HUES48 (cell line): Measurements from ENCODE around the gene WDR76.
"Not testable (repeated sequence)": the region's sequence is repeated elsewhere in the genome, so short reads cannot be mapped to it uniquely, and the experiment has no call there.

ENCODE experiments used
- H3K27ac ChIP-seq: one replicate; pipeline ENCODE4 v1.7.0; 2013; ENCODE audit warnings: low read depth, low read length, inconsistent platforms
- H3K27me3 ChIP-seq: 2 replicates; pipeline ENCODE4 v1.6.1; 2013; ENCODE audit warnings: mild to moderate bottlenecking, low read length; ENCODE audit not compliant: control insufficient read depth, insufficient read depth
- H3K36me3 ChIP-seq: 2 replicates; pipeline ENCODE4 v1.6.1; 2013; ENCODE audit warnings: low read length; ENCODE audit not compliant: control insufficient read depth, insufficient read depth
- H3K4me1 ChIP-seq: 2 replicates; pipeline ENCODE4 v1.6.1; 2013; ENCODE audit warnings: mild to moderate bottlenecking, low read length; ENCODE audit not compliant: control insufficient read depth, insufficient read depth
- H3K4me3 ChIP-seq: 2 replicates; pipeline ENCODE4 v1.5.1; 2013; ENCODE audit warnings: mild to moderate bottlenecking, low read depth, low read length
- H3K9ac ChIP-seq: 2 replicates; pipeline ENCODE4 v1.6.1; 2013; ENCODE audit warnings: mild to moderate bottlenecking, low read depth, low read length, moderate library complexity
- H3K9me3 ChIP-seq: 2 replicates; pipeline ENCODE4 v1.6.1; 2013; ENCODE audit warnings: low read length; ENCODE audit not compliant: control insufficient read depth, insufficient read depth

WDR76 gene

DNA sequence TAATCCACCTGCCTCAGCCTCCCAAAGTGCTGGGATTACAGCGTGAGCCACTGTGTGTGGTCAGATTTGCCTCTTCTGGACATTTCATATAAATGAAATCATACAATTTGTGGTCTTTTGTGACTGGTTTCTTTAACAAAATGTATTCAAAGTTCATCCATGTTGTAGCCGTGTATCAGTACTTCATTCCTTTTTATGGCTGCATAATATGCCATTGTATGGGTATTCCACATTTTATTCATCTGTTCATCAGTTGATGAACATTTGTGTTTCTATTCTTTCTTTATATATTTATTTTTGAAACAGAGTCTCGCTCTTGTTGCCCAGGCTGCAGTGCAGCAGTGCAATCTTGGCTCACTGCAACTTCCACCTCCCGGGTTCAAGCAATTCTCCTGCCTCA is 25.8 kb downstream of the WDR76 start:
- Histone ChIP-seq H3K9ac (no peak overlapping the region), H3K36me3 (peaks cover 49% of the 10 kb centered on the region), H3K27me3 (no peaks in the 10 kb centered on the region), H3K9me3 (no peaks in the 10 kb centered on the region), H3K4me3 (no peak overlapping the region), H3K4me1 (no peaks in the 10 kb centered on the region), H3K27ac (no peak overlapping the region)

DNA sequence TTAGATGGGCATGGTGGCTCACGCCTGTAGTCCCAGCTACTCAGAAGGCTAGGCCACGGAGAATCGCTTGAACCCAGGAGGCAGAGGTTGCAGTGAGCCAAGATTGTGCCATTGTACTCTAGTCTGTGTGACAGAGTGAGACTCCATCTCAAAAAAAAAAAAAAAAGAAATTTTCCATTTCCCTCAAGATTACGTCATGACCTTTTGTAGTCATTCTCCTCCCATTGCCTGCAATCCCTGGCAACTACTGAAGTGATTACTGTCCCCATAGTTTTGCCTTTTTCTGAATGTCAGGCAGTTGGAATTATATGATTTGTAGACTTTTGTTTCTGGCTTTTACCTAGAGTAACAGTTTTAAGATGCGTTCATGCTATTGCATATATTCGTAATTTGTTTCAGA is 28.0 kb downstream of the WDR76 start:
- H3K9me3 ChIP-seq, result no peaks in the 10 kb centered on the region
- H3K9ac ChIP-seq, result no peak overlapping the region
- no peaks in the 10 kb centered on the region for H3K27me3 ChIP-seq
- H3K4me3 ChIP-seq, result no peak overlapping the region
- no peak overlapping the region for H3K27ac ChIP-seq
- H3K36me3 ChIP-seq, result peaks cover 64% of the 10 kb centered on the region
- no peaks in the 10 kb centered on the region for H3K4me1 ChIP-seq

DNA sequence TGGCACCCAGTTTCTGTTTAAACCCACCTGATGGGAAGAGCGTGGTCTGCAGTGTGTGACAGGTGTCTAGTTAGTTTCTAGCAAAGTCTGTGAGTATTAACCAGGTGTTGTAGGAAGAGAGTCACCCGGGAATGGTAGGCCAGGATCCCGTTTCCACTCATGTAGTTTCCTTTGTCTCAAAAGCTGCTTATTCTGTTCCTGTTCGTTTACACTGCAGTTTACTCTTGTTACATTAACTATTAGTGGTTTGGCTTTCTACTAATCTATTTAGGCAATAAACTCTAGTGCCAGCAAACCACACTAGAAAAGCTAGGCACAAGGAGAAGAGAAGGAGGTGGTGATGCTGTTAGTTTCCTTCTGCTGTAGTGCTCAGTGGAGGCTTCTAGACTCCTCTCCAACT is 32.7 kb downstream of the WDR76 start:
- Histone ChIP-seq H3K9me3 (no peaks in the 10 kb centered on the region), H3K27ac (no peak overlapping the region), H3K4me1 (no peaks in the 10 kb centered on the region), H3K4me3 (no peak overlapping the region), H3K36me3 (peaks cover 51% of the 10 kb centered on the region), H3K9ac (no peak overlapping the region), H3K27me3 (no peaks in the 10 kb centered on the region)

DNA sequence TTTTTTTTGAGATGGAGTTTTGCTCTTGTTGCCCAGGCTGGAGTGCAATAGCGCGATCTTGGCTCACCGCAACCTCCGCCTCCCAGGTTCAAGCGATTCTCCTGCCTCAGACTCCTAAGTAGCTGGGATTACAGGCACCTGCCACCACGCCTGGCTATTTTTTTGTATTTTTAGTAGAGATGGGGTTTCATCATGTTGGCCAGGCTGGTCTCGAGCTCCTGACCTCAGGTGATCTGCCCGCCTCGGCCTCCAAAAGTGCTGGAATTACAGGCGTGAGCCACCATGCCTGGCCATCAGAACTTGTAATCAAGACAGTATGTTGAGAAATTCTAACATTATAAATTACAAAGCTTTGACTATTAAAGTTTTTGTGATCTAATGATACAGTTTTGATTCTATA is 39.8 kb downstream of the WDR76 start:
- not testable (repeated sequence) for H3K4me3 ChIP-seq, H3K9ac ChIP-seq, H3K4me1 ChIP-seq, H3K27ac ChIP-seq, H3K27me3 ChIP-seq, H3K9me3 ChIP-seq
- H3K36me3 ChIP-seq, result peaks cover 47% of the 10 kb centered on the region

DNA sequence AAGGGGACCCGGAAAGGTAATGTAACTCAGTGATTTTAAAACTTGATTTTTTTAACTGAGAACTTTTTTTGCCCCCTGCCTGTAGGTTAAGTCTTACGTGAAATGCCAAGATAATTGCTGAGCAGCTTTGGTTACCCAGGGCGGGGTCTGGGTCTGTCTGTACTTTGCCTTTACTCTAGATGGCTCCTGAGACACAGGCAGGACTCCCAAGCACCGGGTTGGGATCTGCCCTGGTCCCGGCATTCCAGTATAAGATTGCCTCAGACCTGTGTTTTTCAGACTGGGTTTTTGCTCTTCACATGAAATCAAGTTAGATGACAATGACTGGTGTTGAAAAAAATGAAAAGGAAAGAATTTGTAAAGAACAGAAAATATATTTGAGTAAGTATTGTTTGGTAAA is 40.3 kb downstream of the WDR76 start:
- no peaks in the 10 kb centered on the region for H3K4me1 ChIP-seq
- H3K27me3 ChIP-seq, result no peaks in the 10 kb centered on the region
- no peak overlapping the region for H3K4me3 ChIP-seq
- no peaks in the 10 kb centered on the region for H3K9me3 ChIP-seq
- no peak overlapping the region for H3K27ac ChIP-seq
- H3K9ac ChIP-seq, result no peak overlapping the region
- peaks cover 51% of the 10 kb centered on the region for H3K36me3 ChIP-seq

DNA sequence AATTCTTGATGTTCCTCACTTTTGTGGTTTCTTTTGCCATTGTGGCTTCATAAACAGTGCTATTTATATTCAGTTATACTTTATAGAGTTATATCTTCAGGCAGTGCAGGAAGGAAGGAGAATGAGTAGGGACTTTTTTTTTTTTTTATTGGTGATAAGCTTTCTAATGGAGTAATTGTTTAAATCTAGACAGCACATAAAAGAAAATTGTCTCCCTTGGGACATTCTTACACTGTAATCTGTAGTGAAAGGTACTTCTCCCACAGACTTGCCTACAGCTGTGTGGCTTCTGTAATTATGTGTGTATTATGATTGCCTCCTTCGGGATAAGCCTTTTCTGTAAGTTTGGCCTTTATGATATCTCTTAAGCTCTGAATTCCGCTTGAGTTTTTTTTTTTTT is 41.6 kb downstream of the WDR76 start:
- Histone ChIP-seq H3K4me1 (no peaks in the 10 kb centered on the region), H3K36me3 (peaks cover 57% of the 10 kb centered on the region), H3K4me3 (no peak overlapping the region), H3K27me3 (no peaks in the 10 kb centered on the region), H3K9me3 (no peaks in the 10 kb centered on the region), H3K9ac (no peak overlapping the region), H3K27ac (no peak overlapping the region)

DNA sequence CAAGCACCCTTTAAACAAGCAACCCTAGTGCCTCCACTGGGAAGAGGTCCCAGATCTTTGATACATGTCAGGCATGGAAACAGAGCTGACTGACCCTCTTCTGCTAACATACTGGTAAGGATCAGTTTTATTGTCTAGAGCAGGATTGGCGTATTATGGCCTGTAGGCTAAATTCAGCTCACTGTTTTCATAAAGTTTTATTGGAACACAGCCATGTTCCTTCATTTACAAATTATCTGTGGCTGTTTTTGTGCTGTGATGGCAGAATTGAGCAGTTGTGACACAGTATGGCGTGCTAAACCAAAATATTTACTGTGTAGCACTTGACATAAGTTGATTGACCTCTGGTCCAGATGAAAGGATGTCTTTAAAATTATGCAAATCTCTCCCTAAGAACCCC is 45.0 kb downstream of the WDR76 start:
- Histone ChIP-seq H3K27me3 (no peaks in the 10 kb centered on the region), H3K27ac (no peak overlapping the region), H3K36me3 (peaks cover 54% of the 10 kb centered on the region), H3K4me3 (no peak overlapping the region), H3K9ac (no peak overlapping the region), H3K9me3 (no peaks in the 10 kb centered on the region), H3K4me1 (no peaks in the 10 kb centered on the region)

DNA sequence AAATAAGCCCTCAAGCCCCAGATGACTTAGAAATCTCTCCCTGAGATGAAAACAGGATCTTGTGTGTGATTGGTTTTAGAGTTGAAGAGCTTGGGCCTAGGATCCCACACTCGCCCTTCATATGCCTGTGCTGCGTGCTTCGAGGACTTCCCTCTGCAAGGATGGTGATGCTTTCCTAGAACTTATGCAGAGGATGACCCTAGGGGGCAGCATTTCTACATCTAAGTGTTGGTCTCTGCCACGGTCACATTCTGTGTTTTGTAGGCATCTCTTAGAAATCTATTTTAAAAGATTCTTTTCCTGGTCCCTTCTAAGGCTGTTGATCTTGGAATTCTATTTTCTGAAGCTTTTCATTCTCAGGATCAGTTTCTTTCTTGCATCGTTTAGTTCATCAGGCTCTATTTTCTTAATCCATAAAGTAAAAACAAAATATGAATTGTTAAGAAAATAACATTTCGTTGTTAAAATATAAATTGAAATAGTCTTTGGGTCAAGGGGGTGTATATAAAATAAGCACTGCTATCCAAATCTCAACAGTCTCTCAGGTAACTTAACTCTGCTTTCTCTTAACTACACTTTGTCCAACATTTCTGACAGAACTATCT is 45.7 kb downstream of the WDR76 start:
- Histone ChIP-seq H3K4me1 (no peaks in the 10 kb centered on the region), H3K27me3 (no peaks in the 10 kb centered on the region), H3K27ac (no peak overlapping the region), H3K9me3 (no peaks in the 10 kb centered on the region), H3K9ac (no peak overlapping the region), H3K4me3 (no peak overlapping the region), H3K36me3 (peaks cover 52% of the 10 kb centered on the region)

DNA sequence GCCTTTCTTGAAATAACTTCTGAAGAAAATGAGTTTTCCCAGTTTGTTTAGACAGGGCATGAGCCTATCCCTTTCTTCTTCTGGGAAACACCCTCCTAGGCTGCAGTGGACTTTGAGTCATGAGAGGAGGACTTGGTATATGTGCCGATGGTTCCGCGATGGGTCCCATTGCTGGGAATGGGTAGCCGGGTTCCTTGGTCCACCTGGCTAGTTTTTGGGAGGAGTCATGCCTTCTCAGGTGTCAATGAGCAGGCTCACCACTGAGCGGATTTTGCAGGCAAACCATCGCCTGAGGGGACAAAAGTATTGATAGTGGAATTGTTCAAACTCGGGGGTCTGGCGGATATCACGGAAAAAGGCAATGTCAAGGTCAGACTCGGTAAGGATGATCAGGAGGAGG is 46.8 kb downstream of the WDR76 start:
- H3K4me1 ChIP-seq, result no peaks in the 10 kb centered on the region
- no peaks in the 10 kb centered on the region for H3K9me3 ChIP-seq
- H3K4me3 ChIP-seq, result no peak overlapping the region
- H3K27ac ChIP-seq, result no peak overlapping the region
- H3K27me3 ChIP-seq, result no peaks in the 10 kb centered on the region
- peaks cover 51% of the 10 kb centered on the region for H3K36me3 ChIP-seq
- H3K9ac ChIP-seq, result no peak overlapping the region

DNA sequence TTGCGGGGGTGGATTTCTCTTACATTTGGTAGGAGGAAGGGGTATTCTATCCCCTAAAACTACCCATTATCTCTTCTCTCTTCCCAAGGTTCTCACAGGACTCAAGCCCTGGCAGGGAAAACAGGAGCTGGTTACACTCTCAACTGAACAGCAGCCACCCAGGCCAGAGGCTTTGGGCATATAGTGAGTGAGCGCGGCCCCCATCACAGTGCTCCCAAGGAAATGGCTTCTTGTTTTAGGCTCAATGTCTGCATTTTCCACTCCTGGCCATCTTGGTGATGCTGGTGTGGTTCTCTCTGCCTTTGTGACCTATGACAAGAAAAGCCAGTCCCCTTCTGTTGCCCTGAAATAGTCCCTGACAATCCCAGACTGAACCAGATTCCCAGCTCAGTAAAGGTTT is 50.1 kb downstream of the WDR76 start:
- no peak overlapping the region for H3K9ac ChIP-seq
- H3K9me3 ChIP-seq, result no peaks in the 10 kb centered on the region
- H3K27me3 ChIP-seq, result no peaks in the 10 kb centered on the region
- H3K27ac ChIP-seq, result no peak overlapping the region
- no peak overlapping the region for H3K4me3 ChIP-seq
- peaks cover 12% of the 10 kb centered on the region for H3K4me1 ChIP-seq
- peaks cover 39% of the 10 kb centered on the region for H3K36me3 ChIP-seq

DNA sequence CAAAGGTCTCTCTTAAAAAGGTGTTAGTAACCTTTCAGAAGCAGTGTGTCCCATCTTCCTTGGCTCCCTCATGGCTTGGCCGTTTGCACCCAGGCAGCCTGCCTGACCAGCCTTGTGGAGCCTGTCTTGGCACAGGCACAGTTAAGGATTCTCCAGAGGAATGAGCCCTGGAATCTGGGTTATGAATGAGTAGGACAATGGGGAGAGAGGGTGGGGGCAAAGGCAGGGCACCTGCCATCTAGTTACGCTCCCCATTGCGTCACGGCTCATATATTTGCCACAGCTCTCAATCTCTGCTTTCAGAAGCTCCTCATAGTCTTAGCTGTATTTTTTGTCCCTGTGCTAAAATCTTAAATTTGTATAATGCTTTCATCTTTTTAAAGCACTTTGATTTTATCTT is 50.6 kb downstream of the WDR76 start:
- H3K36me3 ChIP-seq, result peaks cover 35% of the 10 kb centered on the region
- H3K27ac ChIP-seq, result no peak overlapping the region
- no peak overlapping the region for H3K4me3 ChIP-seq

DNA sequence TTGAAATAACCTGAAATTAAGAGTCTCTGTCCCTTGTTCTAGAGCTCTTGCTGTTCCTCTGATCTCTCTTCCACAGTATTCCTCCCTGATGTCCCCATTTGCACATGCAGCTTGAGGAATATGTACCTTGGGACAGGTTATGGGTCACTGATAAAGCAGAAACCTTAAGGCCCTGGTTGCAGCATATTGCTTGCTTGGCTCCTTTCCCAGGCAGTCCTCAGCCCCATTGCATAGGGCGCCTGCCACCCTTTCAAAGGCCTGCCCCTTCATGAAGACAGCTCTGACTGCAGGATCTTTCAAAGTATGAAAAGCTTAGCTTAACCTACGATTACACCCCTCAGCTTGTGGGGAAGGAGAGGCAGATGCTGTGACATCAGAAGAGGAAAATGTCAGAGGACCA is 51.6 kb downstream of the WDR76 start:
- Histone ChIP-seq H3K9ac (no peak overlapping the region), H3K4me1 (peaks cover 12% of the 10 kb centered on the region), H3K4me3 (no peak overlapping the region), H3K27me3 (no peaks in the 10 kb centered on the region), H3K36me3 (peaks cover 32% of the 10 kb centered on the region), H3K27ac (no peak overlapping the region), H3K9me3 (no peaks in the 10 kb centered on the region)

More for the DNA sequence above, 50.6 kb downstream of the WDR76 start:
- Histone ChIP-seq H3K9ac (no peak overlapping the region), H3K9me3 (no peaks in the 10 kb centered on the region), H3K27me3 (no peaks in the 10 kb centered on the region), H3K4me1 (peaks cover 12% of the 10 kb centered on the region)
